NCI-H1930 (cell line): ENCODE data around the gene POTEJ.
"Not testable (repeated sequence)": the region's sequence is repeated elsewhere in the genome, so short reads cannot be mapped to it uniquely, and the experiment has no call there.

Experiments
- DNase-seq, 2 experiments: peaks; one replicate each; lab custom pipeline; 2025; lab: John Stamatoyannopoulos, UW

POTEJ gene

DNA sequence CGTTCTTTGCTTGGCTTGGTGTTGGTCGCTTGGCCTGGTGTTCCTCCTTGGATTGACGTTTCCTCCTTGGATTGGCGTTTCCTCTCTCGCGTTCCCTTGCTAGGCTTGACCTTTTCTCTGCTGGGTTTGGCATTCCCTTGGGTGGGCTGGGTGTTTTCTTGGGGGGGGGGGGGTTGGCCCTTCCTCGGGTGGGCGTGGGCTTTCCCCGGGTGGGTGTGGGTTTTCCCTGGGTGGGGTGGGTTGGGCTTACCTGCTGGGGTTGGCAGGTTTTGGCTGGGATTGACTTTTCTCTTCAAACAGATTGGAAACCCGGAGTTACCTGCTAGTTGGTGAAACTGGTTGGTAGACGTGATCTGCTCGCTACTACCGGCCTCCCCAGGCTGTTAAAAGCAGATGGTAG, at the start of gene POTEJ:
Gene POTEJ, plus strand, starts transcription at position 301 of the 400 bp plus-strand sequence. Its CDS starts 93 bp downstream, at position 394.
- not testable (repeated sequence) for DNase-seq

DNA sequence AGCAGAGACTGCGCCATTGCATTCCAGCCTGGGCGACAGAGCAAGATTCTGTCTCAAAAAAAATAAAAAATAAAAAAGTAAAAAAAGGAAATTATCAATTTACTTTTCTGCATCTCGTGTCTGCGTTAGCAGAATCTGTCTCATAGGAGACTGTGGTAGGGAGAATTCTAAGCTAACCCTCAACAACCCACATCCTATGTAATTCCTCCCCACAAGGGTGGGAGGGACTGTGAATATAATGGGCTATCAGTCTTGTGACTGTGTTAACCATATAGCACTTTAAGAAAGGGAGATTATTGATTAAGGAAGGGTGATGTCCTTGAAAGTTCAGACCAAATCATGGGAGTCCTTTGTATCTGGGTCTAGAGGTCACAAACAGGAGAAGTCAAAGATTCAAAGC, 45.1 kb upstream of the POTEJ start:
- DNase-seq = not testable (repeated sequence)

DNA sequence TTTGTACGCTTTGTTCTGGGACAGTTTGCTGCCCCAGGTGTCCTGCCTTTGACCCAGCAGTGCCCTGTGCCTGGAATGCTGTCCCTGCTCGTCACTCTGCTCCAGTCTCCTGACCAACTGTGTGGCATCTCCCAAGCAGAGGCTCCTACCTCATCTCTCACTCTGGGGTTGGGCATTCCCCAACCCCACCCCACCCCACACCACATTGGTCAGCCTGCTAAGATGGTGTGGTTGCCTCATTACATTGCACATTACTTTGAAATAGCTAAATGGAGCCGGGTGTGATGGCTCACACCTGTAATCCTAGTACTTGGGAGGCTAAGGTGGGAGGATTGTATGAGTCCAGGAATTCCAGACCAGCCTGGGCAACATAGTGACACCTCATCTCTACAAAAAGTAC, 39.3 kb upstream of the POTEJ start:
- not testable (repeated sequence) for DNase-seq

DNA sequence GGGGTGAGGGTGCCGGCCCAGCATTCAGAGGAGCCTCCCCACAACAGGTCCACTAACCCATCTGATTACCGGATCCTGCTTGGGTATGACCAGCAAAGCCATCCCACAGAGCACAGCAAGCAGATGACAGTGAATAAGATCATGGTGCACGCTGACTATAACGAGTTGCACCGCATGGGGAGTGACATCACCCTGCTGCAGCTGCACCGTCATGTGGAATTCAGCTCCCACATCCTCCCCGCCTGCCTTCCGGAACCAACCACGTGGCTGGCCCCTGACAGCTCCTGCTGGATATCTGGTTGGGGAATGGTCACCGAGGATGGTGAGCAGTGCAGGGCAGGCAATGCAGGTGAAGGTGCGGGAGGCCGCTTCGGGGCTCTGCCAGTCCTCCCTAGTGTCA, 37.0 kb upstream of the POTEJ start:
- DNase-seq = not testable (repeated sequence)

DNA sequence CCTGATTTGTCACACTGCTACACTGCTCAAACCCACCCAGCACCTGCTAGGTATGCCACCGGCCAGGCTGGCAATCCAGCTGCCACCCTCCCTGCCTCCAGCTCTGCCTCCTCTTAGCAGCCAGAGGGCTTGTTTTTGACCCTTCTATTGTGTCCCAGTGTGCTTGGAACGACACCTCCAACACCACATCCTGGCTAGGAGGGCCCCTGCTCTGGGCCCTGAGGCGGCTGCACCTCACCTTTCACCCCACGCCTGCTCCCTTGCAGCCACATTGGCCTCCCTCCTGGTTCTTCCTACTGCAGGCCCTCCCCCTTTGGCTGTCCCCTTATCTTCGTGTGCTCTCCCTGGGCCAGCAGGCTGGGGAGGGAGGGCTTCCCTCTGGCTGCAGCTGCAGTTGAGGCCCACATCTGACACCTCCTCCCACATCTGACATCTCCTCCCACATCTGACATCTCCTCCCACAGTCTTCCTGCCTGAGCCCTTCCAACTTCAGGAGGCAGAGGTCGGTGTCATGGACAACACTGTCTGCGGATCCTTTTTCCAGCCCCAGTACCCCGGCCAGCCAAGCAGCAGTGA, 34.9 kb upstream of the POTEJ start:
- DNase-seq = not testable (repeated sequence)

DNA sequence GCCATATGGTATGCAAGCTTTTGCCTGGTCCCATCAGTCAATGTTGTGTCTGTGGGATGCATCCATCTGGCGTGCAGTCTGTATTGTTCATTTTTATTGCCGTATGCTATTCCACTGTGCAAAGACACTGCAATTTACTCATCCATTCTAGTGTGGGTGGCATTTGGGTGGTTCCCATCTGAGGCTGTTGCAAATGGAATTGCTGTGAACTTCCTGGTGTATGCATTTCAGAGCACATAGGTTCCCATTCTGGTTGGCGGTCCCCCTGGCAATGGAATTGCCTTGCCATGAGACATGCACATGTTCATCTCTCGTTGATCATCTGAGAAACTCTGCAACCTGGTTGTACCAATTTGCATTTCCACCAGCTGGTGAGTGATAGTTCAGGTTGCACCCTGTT, 33.7 kb upstream of the POTEJ start:
- not testable (repeated sequence) for DNase-seq

DNA sequence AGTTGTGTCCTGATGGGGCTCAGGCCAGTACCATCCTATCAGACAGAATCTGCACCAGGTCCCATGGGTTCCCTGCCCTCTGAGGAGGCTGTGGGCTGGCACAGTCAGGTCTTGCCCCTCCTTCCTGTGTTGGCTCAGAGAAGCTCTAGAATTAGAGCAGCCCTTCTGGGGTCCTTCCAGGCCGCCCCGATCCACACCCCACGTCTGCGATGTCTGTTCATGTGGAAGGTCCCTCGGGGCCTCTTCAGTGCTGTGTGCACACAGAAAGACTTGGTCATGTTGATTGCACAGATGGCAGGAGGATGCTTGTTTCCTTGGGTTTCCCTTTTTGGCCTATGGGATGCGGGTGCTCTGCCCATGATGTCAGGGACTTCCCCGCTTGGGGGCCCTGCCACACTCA, 32.1 kb upstream of the POTEJ start:
- DNase-seq = not testable (repeated sequence)

DNA sequence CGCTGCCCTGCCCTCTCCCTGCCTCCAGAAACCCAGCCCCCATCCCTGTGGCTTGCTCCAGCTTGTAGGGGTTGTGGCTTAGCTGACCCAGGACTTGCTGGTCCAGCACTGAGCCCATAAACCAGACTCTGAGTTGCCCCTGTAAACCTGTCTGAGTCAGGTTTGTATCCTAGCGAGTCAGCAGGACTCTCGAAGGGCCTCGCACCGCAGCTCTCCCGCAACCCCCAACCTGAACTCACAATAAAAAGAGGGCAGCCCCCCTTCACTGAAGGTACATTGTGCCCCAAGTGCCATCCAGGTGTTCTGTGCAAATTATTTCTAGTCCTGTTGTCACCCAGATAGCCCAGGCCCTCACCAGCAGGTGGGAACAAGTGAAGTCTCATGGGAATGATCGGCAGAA, 29.7 kb upstream of the POTEJ start:
- DNase-seq = not testable (repeated sequence)

DNA sequence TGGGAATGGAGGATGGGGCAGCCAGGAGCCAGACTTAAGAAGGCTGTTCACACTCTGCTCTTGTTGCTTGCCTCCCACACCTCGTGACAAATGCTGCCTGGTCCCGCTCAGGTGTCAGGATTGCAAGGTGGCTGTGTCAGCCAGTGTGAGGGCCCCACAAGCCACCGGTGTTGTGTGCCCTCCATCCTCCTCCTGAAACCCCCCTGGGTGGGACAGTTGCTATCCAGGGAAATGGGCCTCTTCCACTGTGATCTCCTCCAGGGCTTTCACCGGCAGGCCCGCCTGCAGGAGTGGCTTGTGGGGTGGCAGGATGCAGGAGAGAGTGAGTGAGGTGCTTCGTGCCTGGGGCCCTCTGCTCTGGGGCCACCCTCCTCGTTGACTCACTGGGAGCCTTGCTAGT, 28.3 kb upstream of the POTEJ start:
- DNase-seq = not testable (repeated sequence)

DNA sequence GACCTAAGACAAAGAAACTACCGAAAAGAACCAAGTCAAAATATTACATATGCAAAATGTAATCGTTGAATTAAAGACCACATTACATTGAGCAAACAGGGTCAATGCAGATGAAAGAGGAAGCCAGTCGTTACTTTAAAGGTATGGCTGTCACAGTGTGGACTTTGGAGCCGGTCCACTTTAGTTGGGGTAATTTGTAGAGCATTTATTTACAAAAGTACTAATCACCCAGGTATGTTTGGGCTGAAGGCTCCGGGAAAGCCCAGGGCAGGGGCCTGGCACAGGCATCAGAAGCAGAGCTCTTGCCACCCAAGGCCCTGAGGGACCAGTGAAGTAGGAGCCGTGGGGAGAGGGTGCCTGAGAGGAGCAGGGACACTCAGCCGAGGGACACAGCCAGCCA, 27.7 kb upstream of the POTEJ start:
- not testable (repeated sequence) for DNase-seq

DNA sequence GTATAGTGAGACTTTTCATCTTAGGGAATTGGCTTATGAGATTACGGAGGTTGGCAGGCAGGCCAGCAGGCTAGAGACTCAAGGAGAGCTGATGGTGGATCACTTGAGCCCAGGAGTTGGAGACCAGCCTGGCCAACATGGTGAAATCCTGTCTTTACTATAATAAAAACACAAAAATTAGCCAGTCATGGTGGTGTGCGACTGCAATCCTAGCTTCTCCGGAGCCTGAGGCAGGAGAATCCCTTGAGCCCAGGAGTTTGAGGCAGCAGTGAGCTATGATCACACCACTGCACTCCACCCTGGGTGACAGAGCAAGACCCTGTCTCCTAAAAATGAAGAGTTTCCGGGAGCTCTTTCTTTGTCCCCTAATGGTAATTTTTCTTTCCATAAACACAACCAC, 26.5 kb upstream of the POTEJ start:
- DNase-seq = not testable (repeated sequence)

DNA sequence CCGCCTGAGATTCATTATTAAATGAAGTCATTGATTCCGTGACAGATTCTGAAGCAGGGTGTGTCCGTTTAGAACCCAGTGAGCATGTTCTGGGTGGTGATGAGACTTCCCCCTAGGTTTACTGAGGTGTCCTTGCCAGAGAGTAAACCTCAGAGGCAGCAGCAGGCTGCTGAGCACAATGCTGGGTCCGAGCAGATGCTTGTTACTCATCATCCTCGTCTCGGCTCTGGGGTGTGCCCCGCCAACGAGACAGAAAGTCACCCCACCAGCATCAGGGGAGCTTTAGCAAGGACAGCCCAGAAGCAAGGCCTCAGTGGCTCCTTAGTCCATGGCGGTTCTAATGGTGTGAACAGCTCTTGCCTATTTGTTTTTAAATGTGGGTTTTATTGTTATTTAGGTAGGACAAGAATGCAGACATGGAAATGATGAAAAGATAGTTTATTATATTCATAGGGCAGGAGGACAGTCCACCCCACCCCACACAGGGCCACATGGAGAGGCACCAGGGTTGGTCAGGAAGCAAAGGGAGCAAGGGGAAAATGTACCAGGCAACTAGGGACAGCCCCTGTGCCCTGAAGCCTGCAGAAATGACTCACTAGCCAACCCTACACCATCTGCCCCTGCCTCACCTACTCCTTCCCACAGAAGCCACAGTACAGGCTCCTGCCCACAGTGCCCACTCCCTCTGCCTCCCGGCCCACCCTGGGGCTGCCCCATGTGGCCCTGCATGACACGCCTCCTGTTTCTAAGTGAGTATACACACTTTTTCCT, 22.4 kb upstream of the POTEJ start:
- DNase-seq = not testable (repeated sequence)

DNA sequence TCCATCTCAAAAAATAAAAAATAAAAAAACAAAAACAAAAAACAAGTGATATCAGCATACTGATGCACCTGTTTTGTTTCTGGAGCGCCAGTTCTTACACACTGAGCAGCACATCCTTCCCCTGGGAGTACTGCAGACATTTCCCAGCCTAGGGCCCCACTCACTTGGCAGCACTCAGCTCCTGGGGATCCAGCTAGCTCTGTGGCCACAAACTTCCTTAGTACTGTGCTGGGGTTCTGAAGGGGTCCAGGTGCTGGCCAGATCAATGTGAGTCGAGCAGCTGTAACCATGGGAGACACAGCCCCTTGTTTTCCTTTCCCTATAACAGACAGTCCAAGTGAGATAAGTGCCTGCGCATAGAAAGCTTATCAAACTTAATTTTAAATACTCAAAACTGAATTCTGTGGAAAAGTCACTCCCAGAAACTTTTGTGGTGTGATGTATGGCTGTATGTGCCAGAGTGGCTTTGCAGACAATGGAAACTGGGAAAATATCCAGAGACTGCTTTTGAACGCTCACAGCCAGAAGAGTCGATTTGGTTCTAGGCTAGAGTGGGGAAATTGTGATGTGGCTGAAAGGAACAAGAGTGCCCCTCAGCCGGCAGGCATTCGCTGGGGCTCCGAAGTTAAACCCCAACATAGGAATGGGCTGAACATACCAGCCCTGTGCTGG, 20.9 kb upstream of the POTEJ start:
- not testable (repeated sequence) for DNase-seq

DNA sequence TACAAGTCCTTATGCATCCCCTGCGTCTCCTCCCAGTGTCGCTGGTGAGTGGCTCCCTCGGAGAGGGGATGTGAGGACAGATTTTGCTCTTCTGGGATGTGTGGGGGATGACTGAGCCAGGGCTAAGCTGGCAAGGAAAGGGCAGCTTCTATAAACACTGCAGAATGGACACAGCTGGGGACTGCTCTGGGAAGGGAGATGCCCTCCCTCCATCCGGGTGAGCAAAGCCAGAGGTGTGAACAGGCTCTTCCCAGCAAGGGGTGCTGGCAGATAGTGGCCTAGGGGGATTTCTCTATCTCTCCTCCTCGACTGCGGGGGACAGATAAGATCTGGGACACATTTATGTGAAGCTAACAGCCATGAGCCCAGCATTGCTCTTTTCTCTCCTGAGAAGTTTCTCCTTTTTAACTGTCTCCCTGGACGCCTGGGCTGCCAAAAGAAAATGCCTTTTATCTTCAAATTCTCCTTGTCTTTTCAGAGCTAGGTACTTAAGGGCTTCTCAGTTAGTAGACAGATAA, 20.3 kb upstream of the POTEJ start:
- not testable (repeated sequence) for DNase-seq

DNA sequence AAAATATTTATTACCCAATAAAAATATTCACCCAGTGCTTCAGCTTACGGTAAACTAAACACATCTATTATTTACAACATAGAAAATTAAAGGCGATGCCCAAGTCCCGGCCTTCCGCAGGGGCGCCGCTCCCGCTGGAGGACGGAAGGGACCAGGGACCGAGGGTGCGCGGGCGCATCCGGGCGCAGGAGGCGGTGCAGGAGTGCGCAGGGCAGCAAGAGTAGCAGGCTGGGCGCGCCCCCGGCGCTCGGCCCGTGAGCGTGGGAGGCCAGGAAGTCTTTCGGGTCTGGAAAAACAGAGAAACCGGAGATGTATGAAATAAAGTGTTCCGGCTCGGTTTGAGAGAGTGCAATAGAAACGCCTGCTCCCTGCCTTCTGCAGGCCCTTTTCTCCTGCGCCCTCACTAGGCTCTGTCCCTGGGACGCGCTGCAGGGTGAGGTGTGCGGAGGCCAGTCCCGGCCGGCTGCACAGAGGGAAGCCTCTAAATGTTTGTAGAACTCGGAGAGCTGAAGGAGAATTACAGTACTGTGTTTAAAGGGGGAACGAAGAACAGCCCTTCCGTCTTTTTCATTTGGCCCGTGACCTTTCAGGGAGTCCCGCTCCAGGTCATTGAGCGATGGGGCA, 18.3 kb upstream of the POTEJ start:
- DNase-seq = not testable (repeated sequence)

DNA sequence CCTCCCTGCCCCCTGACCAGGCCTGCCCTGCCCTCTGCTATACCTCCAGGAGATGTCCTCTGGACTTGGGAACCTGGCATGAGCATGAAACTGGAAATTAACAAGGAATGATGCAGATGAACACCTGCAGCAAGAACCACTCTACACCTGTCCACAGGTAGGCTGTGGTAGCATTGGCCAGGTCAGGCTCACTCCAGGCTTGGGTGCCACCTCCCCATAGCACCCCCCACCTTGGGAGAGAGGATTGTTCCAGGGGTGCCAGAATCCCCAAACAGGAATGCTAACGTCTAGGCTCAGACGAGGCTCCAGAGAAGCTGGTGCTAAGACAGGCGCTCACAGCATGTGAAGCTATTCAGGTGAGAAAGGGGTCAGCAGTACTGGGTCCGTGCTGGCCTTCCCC, 17.2 kb upstream of the POTEJ start:
- not testable (repeated sequence) for DNase-seq

DNA sequence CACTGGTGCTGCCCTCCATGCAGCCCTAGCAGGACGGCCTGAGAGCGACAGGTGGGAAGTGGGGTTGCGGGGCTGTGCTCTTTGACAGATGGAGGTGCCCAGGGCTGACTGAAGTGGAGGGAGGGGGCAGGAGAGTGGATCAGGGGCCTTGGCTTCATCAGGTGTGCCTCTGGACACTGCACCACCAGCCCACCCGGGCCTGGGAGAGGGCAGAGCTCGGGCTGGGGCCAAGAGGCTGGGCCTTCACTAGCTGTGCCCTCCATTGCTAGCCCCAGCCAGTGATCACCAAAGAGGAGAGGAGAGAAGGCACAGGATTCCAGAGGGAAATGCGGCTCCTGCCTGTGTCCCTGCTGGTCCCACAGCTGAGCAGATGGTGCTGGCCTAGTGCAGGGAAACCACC, 14.5 kb upstream of the POTEJ start:
- not testable (repeated sequence) for DNase-seq

DNA sequence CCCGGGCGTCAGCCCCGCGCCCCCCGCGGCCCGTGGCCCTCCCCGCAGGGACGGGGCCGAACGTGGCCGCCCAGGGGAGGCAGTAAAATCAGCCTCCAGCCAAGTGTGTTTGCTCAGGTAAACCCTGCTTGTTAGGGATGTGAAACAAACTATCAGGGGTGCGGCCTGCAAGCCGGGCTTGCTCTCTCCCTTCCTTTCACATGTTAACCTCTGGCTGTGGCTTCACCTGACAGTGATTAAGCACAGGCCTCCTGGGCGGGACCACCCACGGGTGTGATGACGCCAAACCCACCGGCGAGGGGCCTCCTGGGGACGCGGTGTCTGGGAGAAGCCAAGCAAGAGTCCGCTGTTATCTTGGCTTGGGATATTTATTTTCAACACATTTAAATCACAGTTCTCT, 13.2 kb upstream of the POTEJ start:
- DNase-seq = not testable (repeated sequence)

DNA sequence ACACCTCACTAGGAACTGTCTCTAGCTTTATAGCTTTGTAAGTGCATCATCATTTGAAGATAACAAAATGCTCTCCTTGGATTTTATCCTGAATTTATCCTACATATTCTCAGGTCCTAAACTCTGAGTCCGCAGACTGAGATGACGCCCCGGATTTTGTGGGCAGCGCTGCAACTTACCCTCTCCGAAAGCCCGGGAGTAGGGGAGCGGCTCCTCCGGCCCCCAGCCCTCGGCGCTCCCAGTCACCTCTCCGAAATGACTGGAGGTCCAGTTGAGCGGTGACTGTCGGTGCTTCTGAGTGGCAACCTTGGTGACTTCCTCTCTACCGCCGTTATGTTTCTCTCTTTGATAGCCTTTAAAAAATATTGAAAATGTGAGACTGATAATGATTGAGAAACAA, 12.8 kb upstream of the POTEJ start:
- DNase-seq = not testable (repeated sequence)

DNA sequence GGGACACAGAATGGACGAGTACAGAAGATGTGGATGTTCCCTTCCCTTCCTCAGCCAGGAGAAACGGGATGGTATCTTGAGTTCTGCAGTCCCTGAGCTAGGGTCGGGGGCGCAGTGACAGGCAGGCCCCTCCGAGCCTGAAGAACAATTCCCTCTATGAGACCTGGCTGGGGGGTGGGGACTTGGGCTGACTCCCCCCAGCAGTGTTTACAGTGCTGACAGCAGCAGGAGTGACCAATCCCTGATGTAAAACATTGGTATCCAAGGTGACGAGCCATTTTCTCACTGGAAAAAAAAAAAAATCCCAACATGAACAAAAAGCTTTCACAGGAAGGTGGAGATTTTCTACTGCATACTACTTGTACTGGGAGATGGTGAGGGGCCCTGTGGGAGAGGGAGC, 11.8 kb upstream of the POTEJ start, which contains the start of gene CFC1:
Gene CFC1, minus strand, starts transcription at position 183 of the 400 bp plus-strand sequence. CDS start 288 bp downstream, outside the sequence.
- not testable (repeated sequence) for DNase-seq

DNA sequence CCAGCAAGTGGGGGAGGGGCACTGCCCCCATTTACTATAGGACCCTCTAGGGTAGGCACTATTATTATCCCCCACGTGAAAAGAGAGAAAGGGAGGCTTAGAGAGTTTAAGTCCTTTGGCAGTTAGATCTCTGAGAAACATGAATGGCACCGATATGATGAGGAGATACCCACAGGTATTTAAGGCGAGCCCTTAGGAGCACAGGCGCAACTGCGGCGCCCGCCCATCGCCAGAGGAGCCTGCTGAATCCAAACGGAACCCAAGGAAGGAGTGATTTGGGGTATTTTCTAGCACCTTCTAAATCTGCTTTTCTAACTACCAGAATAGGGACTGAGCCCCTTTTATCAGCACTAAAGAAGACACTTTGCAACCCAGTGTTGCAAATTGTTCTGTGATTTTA, 11.3 kb upstream of the POTEJ start:
- DNase-seq = not testable (repeated sequence)
